ENCODE results near the gene POP4.
A peak's percentile ranks its signal among the peaks of the same experiment; 100 is the strongest.
"Not testable (repeated sequence)": the region's sequence is repeated elsewhere in the genome, so short reads cannot be mapped to it uniquely, and the experiment has no call there.

Gene POP4

GRCh38 chr19:29605653-29606419 is at the start of gene POP4:
POP4 (plus strand) TSS chr19:29606283; CDS start chr19:29606319, 36 bp downstream.
- DNase-seq (ENCODE audit: low spot score) (peak; percentile 81), FAIRE-seq (peak; percentile 14)

- not testable (repeated sequence) for FAIRE-seq; DNase-seq (ENCODE audit: low spot score)
These were observed 47.0 kb upstream of the POP4 start for GRCh38 chr19:29559110-29559509.

DNA sequence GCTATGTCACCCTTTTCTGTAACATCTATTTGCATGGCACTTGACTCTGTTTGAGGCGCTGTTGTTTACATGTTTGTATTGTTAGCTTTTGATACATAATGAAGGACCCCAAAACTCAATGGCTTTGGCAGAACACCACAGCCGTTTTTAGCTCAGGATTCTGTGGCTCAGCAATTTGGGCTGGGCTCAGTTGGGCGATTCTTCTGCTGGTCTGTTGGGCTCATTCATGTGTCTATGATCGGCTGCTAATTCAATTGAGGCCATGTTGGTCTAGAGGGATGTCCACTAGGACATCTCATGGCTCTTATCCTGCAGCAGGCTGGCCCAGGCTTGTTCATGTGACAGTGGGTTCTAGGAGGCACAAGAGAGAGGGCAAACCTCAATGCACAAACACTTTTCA is 46.3 kb upstream of the POP4 start:
- no peak for FAIRE-seq
- no peak for DNase-seq (ENCODE audit: low spot score)

DNA sequence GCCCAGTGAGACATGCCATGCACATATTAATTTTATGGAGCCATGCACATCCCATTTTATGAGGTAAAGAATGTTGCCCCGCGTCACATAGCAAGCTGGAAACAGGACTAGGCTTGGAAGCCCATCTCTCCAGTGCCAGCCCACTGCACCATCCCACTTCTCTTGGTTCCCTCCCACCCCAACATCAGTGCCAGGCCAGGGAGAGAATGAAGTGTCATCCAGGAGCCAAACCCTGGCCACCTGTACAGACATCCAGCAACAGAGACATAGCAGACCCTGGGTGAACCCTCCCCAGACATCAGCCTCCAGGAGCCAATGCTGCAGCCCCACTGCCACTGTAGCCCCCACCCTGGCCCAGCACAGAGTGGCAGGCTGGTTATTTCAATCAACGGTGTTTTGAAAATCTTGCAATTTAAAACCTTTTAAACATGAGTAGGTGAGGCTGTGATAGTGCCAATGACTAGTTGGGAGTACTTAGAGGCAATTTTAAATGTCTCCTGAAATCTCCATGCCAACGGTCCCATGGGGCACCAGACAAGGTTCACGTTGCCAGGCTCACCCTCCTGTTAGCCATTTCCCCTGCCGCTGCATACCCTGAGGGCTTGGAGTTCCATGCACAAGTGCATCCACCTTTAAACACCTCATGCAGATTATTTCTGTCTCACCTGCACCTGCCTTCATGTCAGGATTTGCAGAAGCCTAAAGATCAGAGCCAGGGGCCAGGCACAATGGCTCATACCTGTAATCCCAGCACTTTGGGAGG is 45.6 kb upstream of the POP4 start:
- DNase-seq (ENCODE audit: low spot score), result no peak
- no peak for FAIRE-seq

- DNase-seq (ENCODE audit: low spot score) (no peak), FAIRE-seq (no peak)
These were observed 44.5 kb upstream of the POP4 start for GRCh38 chr19:29561601-29562000.

DNA sequence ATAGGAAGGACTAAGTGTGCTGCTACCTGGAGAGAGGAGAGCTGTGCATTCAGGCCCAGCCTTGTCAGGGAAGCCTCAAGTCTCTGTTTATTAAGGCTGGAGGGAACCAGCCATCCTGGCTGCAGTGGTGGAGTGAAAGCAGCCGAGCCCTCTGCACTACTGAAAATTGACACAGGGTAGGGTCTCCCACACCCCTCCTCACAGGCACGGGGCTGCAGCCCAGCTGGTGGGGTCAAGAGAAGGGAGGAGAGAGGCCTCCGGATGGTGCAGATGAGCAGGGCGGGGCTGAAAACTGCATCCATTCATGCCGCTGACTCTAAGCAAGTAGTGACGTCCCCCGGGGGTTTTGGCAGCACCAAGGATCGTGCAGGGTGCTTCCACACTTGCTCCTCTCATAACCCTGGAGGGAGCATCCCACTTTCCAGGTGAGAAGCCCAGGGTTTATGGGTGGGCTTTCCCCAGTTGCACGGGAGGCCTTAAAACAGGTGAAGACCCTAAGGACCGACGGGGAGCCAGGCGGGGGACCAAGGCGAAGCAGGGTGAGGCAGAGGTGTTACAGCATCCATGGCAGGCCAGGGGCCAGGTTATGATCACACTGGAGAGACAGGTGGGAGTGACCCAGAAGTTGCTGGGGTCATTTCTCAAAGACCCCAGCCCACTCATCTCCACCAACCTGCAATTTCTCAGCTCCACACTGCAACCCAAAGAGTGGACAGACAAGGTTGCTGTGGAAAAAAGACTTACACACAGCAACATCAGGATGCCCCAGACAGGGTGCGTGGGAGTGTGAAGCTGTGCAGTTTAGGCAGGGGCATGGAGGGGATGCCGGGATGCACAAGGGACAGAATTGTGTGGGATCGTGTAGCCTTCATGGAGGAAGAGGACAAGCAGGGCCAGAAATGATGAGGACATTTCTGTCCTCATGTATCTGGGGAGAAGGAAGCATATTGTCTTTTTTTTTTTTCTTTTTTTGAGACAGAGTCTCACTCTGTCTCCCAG is 43.5 kb upstream of the POP4 start:
- DNase-seq (ENCODE audit: low spot score) (no peak), FAIRE-seq (no peak)

DNA sequence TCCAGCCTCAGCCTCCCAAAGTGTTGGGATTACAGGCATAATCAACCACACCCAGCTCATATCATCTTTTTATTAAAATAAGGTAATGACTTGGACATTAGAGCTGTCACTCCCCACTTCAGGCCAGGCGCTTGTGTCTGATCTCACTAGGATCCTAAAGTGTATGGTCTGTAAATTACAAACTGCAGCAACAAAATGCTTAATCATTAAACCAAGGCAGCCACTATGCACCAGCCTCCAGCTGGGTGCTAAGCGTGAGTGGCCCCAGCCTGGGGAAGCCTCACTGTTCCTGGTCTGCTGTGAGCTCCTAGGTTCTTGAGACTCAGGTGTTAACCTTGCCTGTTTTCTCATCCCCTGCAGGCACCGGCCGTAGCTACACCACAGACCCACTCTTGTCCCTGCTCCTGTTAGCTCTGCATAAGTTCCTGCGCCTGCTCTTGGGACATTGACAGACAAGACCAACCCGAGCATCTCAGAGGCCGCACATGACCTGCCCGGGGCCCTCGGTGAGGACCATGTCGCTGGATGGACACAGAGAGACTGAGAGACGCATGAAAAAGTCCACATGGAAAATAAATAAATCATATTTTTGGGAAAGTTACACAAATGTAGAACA is 42.5 kb upstream of the POP4 start:
- no peak for FAIRE-seq
- DNase-seq (ENCODE audit: low spot score), result no peak

GRCh38 chr19:29564574-29565005 is 41.5 kb upstream of the POP4 start:
- FAIRE-seq, result no peak
- DNase-seq (ENCODE audit: low spot score), result no peak

- FAIRE-seq (no peak), DNase-seq (ENCODE audit: low spot score) (no peak)
These were observed 40.9 kb upstream of the POP4 start for GRCh38 chr19:29565171-29565570.

GRCh38 chr19:29566496-29567054 is 39.5 kb upstream of the POP4 start:
- no peak for FAIRE-seq
- no peak for DNase-seq (ENCODE audit: low spot score)

DNA sequence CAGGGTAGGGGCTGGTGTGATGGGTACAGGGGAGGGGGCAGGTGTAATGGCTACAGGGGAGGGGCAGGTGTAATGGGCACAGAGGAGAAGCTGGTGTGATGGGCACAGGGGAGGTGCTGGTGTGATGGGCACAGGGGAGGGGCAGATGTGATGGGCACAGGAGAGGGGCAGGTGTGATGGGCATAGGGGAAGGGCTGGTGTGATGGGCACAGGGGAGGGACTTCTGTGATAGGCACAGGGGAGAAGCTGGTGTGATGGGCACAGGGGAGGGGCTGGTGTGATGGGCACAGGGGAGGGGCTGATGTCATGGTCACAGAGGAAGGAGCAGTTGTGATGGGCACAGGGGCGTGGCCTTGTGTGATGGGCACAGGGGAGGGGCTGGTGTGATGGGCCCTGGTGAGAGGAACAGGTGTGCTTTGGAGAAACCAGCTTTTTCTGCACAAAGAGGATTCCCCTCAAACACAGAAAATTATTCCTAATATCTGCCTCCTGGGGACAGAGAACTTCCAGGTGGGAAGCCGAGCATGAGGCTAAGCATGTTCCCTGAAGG is 38.6 kb upstream of the POP4 start:
- DNase-seq (ENCODE audit: low spot score), result no peak
- no peak for FAIRE-seq

- no peak for DNase-seq (ENCODE audit: low spot score)
- no peak for FAIRE-seq
These were observed 37.8 kb upstream of the POP4 start for GRCh38 chr19:29568036-29569025.

- FAIRE-seq, result no peak
- no peak for DNase-seq (ENCODE audit: low spot score)
These were observed 36.8 kb upstream of the POP4 start for GRCh38 chr19:29569038-29569911.

DNA sequence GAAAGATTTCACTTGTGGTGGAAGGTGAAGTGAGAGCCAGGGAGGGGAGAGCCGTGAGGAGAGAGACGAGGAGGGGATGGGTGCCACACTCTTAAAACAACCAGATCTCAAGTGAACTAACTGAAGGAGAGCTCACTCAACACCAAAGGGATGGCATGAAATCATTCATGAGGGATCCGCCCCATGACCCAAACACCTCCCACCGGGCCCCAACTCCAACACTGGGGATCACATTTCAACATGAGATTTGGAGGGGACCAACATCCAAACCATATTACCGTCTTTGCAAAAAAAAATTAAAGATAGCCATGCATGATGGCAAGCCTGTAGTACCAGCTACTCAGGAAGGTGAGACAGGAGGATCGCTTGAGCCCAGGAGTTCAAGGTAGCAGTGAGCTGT is 34.9 kb upstream of the POP4 start:
- DNase-seq (ENCODE audit: low spot score) (no peak), FAIRE-seq (no peak)

DNA sequence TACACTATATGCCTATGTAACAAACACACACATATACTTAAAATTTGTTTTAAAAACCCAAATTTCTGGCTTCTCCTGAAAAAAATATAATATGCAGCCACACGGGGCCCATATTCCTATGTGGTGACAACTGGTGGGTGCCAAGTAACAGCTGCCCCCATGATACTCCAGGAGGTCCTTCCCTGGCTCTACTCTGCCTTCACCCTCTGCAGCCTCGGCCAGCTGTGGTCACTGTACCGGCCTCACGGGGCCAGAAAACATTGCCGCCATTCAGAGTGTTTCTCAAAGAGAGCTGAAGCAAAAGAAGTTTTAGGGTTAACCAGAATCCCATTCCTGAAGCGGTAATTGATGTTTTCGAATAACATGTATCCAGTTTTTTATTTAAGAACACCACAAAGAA is 32.6 kb upstream of the POP4 start:
- DNase-seq (ENCODE audit: low spot score), result no peak
- FAIRE-seq, result no peak

- no peak for FAIRE-seq
These were observed 31.6 kb upstream of the POP4 start for GRCh38 chr19:29574510-29574909.

GRCh38 chr19:29576046-29576606 is 30.0 kb upstream of the POP4 start:
- FAIRE-seq (no peak), DNase-seq (ENCODE audit: low spot score) (no peak)

More at GRCh38 chr19:29574510-29574909, 31.6 kb upstream of the POP4 start:
- DNase-seq (ENCODE audit: low spot score), result no peak

All from RCC 7860 (cell line).